GM12892 (cell line): ENCODE data around the gene ZNF669.

Experiments used
- DNase-seq: peaks from one replicate; pipeline ENCODE4 v3.0.0; 2011; ENCODE audit not compliant: insufficient read length
- FAIRE-seq: peaks from 2 replicates; lab custom pipeline; 2011; peaks lifted over from hg19 to GRCh38; lab: Jason Lieb, UNC
- POLR2A ChIP-seq: IDR thresholded peaks from 2 replicates; pipeline ENCODE4 v1.6.1; 2011; ENCODE audit warnings: low read depth, low read length, control low read depth
- POLR2AphosphoS5 ChIP-seq: IDR thresholded peaks from 2 replicates; pipeline ENCODE4 v1.6.1; 2011; ENCODE audit warnings: low read depth, low read length, control low read depth
- TAF1 ChIP-seq: IDR thresholded peaks from 2 replicates; pipeline ENCODE4 v1.6.1; 2011; ENCODE audit warnings: low read depth, mild to moderate bottlenecking, control low read depth, low read length, borderline replicate concordance

The ZNF669 gene

DNA sequence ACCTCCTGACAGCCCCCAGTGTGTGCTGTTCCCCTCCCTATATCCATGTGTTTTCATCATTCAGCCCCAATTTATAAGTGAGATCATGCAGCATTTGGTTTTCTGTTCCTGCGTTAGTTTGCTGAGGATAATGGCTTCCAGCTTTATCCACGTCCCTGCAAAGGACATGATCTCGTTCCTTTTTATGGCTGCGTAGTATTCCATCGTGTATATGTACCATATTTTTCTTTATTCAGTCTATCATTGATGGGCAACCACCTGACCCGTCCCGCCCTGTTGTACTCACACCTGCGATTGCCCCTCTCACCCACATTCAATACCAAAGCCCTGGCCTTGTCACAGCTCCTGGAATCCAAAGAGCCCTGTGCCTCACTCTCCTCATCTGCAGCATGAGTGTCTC, 19.4 kb downstream of the ZNF669 start:
- FAIRE-seq (no peak), DNase-seq (no peak)
- TF ChIP-seq POLR2AphosphoS5 (no peak), TAF1 (no peak), POLR2A (no peak)

DNA sequence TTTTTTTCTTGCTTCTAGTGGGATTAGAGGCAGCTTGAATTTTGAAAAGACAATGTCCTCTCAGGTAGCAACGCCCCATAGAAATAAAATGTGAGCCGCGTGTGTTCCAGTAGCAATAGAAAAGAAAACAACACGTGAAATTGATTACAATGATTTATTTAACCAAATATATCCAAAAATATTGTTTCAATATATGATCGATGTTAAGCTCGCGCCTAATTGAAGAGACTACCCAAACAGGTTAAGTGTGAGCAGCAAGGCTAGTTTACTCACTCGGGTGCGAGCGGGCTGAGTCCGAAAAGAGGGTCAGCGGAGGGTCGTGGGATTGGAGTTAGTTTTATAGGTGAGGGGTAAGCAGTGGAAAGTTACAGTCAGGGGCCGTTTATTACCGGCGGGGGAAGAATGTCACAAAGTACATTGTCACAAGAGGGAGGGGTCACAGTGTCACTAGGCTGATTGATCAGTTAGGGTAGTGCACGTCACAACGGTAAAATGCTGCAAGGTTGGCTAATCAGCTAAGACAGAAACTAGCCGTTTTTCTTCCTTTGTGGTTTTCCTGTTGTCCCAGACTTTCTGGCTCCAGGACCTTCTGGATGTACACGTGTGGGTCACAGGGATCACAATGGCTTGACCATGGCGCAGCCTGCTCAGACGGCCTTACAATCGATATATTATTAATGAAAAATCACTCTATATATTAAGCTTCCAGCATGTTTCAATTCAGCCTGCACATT, 24.8 kb downstream of the ZNF669 start:
- FAIRE-seq (peak; percentile 44), DNase-seq (no peak)
- TF ChIP-seq POLR2AphosphoS5 (no peak), POLR2A (no peak), TAF1 (no peak)

DNA sequence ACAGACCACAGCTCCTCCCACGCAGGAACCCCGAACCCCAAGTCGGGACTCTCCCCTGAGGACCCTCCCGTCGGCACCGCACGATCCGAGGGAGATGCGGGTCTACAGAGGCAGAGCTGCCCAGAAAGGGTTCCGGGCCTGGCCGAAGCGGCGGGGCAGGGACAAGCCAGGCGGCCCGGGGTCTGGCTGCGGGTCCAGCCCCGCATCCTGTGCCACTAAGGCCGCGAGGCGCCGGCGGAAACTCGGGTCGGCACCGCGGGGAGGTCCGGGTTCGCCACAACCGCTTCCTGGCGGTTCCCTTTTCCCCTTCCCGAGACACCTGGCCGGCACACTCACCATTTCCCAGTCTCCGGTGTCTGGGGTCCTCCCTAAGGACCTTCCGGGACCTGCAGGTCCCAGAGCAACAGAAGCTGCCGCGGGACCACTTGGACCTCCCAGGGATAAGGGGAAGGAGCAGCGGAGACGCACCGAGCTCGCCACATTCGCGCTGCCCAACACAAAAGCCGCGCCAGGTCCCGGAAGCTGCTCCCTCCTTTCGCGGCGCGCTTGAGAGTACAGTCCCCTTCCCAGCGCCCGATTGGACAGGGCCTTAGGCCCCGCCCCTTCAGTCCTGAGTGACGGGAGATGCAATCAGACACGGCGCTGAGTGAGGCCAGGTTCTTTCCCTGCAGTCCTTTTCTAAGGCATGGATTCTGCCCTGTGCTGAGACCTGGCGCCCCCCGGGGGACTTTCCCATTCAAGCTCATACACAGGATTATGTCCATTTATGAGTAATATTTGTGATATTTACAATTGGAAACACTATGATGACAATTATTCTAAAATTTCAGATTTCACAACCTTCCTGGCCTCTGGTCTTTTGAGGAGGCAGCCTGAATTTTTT, 25.7 kb downstream of the ZNF669 start, which contains the start of gene ZNF670:
Gene ZNF670 (minus strand): TSS at position 554 of the 883 bp plus-strand sequence. CDS start 215 bp downstream, at position 339.
- TF ChIP-seq TAF1 (peak; percentile 52; the same call in 1 of the 2 replicates), POLR2A (peak; percentile 80), POLR2AphosphoS5 (peak; percentile 82)
- DNase-seq: peak; percentile 83
- FAIRE-seq: peak; percentile 87

DNA sequence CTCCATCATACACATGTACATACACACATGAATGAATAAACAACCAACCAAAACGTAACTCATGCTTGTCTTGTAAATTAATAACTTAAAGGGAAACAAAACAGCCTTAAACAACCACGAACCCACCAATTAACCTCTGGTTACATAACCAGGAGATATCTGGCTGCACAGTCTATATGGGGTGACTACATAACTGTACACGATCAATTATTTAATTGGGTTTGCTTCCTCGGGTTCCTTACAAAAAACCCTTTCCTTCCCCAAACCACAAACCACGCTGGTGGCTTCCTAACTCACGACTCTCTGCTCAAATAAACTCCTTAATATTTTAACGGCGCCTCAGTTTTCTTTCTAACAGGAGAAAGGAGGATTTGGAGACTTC, 26.3 kb downstream of the ZNF669 start:
- DNase-seq (no peak), FAIRE-seq (no peak)
- TF ChIP-seq POLR2AphosphoS5 (no peak), POLR2A (no peak), TAF1 (no peak)

DNA sequence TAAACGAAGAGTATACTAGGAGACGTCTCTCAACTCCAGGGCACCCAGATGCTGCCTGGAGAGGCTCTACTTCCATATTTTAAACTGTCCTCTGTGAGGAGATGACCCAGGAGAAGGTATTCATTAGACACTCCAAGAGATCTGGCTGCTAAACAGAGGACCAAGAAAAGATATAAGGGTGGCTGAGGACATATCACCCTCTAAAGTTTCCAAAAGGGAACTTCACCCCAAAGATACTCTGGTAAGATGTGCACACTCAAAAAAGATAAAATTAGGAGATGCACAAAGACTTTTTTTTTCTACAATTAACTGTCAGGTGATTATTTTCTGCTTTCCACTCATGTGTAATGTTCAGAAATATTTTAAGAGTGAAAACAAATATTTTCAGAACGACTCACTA, 26.9 kb downstream of the ZNF669 start:
- TF ChIP-seq POLR2AphosphoS5 (no peak), POLR2A (no peak), TAF1 (no peak)
- no peak for FAIRE-seq
- no peak for DNase-seq

DNA sequence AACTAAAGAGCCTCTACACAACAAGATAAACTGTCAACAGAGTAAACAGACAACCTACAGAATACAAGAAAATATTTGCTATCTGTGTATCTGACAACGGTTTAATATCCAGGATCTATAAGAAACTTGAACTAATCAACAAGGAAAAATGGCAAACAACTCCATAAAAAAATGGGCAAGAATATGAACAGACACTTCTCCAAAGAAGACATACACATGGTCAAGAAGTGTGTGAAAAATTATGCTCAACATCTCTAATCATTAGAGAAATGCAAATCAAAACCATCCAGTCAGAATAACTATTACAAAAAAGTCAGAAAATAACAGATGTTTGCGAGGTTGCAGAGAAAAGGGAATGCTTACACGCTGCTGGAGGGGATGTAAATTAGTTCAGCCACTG, 33.5 kb downstream of the ZNF669 start:
- DNase-seq (no peak), FAIRE-seq (no peak)
- TF ChIP-seq TAF1: no peak
- no peak for TF ChIP-seq POLR2AphosphoS5
- TF ChIP-seq POLR2A: no peak

DNA sequence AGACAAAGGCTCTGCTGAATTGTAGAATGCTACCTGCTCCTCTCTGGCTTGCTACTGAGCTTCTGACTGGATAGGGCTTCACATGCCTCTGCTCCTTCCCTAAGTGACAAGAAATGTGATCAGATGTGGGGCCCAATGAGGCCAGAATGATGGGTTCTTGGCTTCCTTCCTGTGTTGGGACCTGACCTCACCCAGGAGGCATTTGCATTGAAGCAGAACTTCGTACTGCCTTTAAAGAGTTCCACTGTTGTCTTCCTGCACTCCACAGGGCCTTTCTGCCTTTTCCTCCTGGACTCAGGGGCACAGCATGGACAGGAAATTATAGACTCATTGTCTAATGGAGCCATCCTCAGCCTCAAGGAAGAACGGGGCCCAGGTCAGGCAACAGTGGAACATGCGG, 39.9 kb downstream of the ZNF669 start:
- FAIRE-seq (no peak), DNase-seq (no peak)
- no peak for TF ChIP-seq TAF1
- TF ChIP-seq POLR2A: no peak
- no peak for TF ChIP-seq POLR2AphosphoS5

DNA sequence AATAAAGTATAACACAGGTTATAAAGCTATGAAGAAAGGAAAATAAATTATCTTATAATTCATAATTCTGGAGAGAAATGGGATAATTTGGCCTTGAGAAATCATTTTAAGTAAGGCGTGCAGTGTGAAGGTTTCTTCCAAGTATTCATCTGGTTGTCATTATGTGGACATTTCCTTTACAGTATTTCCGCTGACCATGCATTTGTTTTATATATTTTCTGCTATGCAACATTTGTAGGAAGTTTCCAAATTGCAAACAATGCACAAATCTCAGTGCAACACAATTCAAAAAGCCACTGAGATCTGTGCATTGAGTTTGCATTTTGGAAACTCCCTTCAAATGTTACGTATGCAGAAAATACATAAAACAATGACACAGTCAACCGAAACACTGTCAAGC, 43.4 kb downstream of the ZNF669 start:
- TF ChIP-seq POLR2AphosphoS5 (no peak), TAF1 (no peak), POLR2A (no peak)
- FAIRE-seq: no peak
- no peak for DNase-seq

DNA sequence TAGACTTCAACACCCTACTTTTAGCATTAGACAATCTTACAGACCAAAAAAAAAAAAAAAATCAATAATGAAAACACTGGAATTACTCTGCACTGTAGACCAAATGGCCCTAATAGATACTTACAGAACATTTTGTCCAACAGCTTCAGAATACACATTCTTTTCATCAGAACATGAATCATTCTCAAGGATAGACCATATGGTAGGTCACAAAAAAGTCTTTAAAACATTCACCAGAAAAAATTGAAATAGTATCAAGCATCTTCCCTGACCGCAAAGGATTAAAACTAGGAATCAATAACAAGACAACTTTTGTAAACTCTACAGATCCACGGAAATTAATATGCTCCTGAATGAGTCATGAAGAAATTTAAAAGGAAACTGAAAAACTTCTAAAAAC, 48.1 kb downstream of the ZNF669 start:
- DNase-seq (no peak), FAIRE-seq (no peak)
- TF ChIP-seq POLR2A: no peak
- TF ChIP-seq TAF1: no peak
- no peak for TF ChIP-seq POLR2AphosphoS5

DNA sequence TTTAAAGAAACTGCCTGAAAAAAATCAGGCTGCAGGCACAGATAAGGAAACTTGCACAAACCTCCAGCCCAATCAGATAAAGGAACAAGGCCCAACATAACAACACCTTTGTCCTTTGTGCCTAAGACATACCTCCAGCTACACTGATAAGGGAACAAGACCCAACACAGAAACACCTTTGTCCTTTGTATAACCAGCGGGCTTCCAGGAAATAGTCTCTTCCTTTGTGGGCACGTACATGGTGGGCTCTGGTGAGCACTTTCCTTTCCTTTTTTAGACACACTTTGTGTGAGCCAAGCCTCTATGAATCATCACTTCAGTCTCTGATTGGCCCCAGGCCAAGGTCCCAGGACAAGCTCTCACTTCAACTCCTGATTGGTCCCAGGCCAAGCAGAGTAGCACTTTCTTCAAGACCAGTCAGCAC, 49.2 kb downstream of the ZNF669 start:
- FAIRE-seq: no peak
- no peak for TF ChIP-seq POLR2AphosphoS5
- TF ChIP-seq TAF1: no peak
- no peak for TF ChIP-seq POLR2A

More for the DNA sequence above, 49.2 kb downstream of the ZNF669 start:
- DNase-seq: no peak
